Vagina (tissue), 2 donors: ENCODE results near the gene EPM2AIP1. TPM values are rescaled to one million over a fixed set of nuclear protein-coding genes. Genes with fewer than 3 reads are reported as not detected.

Experiments used
- DNase-seq, 2 donors: peaks; one replicate each; pipeline ENCODE4 v3.0.0-alpha.2; 2017; ENCODE audit errors: extremely low spot score in 2 of 2
- H3K27ac ChIP-seq: fragments of 200-600 bp; sonication (generic); one replicate; pipeline ENCODE4 v1.5.1; 2019
- H3K27me3 ChIP-seq: fragments of 200-600 bp; sonication (generic); one replicate; pipeline ENCODE4 v1.5.1; 2019
- H3K36me3 ChIP-seq, 2 donors: fragments of 200-600 bp; sonication (generic); one replicate each; pipeline ENCODE4 v1.5.1; 2017 to 2019
- H3K4me1 ChIP-seq: fragments of 200-600 bp; sonication (generic); one replicate; pipeline ENCODE4 v1.5.1; 2019
- H3K4me3 ChIP-seq, 2 donors: fragments of 200-600 bp; sonication (generic); 1 replicate in 1 of 2; 2 replicates in 1 of 2; pipeline ENCODE4 v1.5.1; 2016 to 2019
- H3K9me3 ChIP-seq: fragments of 200-600 bp; sonication (generic); one replicate; pipeline ENCODE4 v1.5.1; 2019
- CTCF ChIP-seq, 3 experiments: fragments of 450-650 bp in 2 of 3; fragments of 200-600 bp in 1 of 3; sonication (generic) in 1 of 3; IDR thresholded peaks; one replicate each; pipeline ENCODE4 v1.5.1; 2017 to 2019; ENCODE audit warnings: antibody characterized with exemption in 3 of 3, mild to moderate bottlenecking in 2 of 3, moderate library complexity in 2 of 3
- POLR2A ChIP-seq, 2 donors: fragments of 450-650 bp; IDR thresholded peaks; one replicate each; pipeline ENCODE4 v1.6.1; 2017; ENCODE audit warnings: antibody characterized with exemption in 2 of 2, mild to moderate bottlenecking in 2 of 2, moderate library complexity in 2 of 2
- POLR2AphosphoS5 ChIP-seq, 2 donors: sonication (generic); formaldehyde crosslinking; IDR thresholded peaks; one replicate each; pipeline ENCODE4 v1.9.0; 2017; ENCODE audit warnings: antibody characterized with exemption in 2 of 2, mild to moderate bottlenecking in 2 of 2, low read depth in 1 of 2; ENCODE audit not compliant: insufficient read depth in 1 of 2
- intact Hi-C: fragments of 100-400 bp; cut with DNase I; formaldehyde crosslinking; loops from one replicate; pipeline ENCODE4 v1.15.1; 2023
- total RNA-seq: library from RNA; depleted of rRNA; stranded (reverse); fragments of >200 nt; gene quantifications from one replicate; pipeline ENCODE4 v1.2.3, GENCODE V29; 2016

Gene EPM2AIP1
- total RNA-seq, 1 donor from 2014 or later = 10.8 TPM

- H3K4me3 ChIP-seq = peak overlapping the region; percentile 74 to 83
- peaks cover 0 to 22% of the 10 kb centered on the region in 2 donors for H3K36me3 ChIP-seq
- no peaks in the 10 kb centered on the region for H3K27me3 ChIP-seq
- intact Hi-C loops = loop anchor here (2.0 kb wide), 1 partner anchor 221 kb away; no protein-coding TSS in a partner anchor
- peaks cover 60% of the 10 kb centered on the region for H3K4me1 ChIP-seq
- peak overlapping the region; percentile 99 for H3K27ac ChIP-seq
- TF ChIP-seq POLR2A (IDR thresholded peaks at IDR 0.05) = no peak
- TF ChIP-seq CTCF (IDR thresholded peaks at IDR 0.05) = no peak
- TF ChIP-seq POLR2AphosphoS5 (IDR thresholded peaks at IDR 0.05; ENCODE audit: insufficient read depth in 1 of 2, low read depth in 1 of 2) = no peak
- peak in 1 of 2 donors; percentile 95 for DNase-seq
- H3K9me3 ChIP-seq = no peaks in the 10 kb centered on the region
Observed at GRCh38 chr3:36991923-36992805, 767 bp downstream of the EPM2AIP1 start.

- DNase-seq = no peak
- Histone ChIP-seq H3K4me1 (peaks cover 60% of the 10 kb centered on the region), H3K27me3 (no peaks in the 10 kb centered on the region), H3K27ac (peak overlapping the region; percentile 99), H3K9me3 (no peaks in the 10 kb centered on the region), H3K36me3 (peaks cover 0 to 23% of the 10 kb centered on the region in 2 donors), H3K4me3 (peak overlapping the region in 1 of 2 donors; percentile 74)
- TF ChIP-seq POLR2AphosphoS5 (IDR thresholded peaks at IDR 0.05; ENCODE audit: insufficient read depth in 1 of 2, low read depth in 1 of 2) = no peak
- no peak for TF ChIP-seq CTCF (IDR thresholded peaks at IDR 0.05)
- no peak for TF ChIP-seq POLR2A (IDR thresholded peaks at IDR 0.05)
- intact Hi-C loops = no loop called here
Observed at GRCh38 chr3:36991147-36991546, 1.8 kb downstream of the EPM2AIP1 start.

GRCh38 chr3:36989568-36989967 is 3.4 kb downstream of the EPM2AIP1 start:
- Histone ChIP-seq H3K36me3 (peaks cover 0 to 25% of the 10 kb centered on the region in 2 donors), H3K4me3 (peak overlapping the region in 1 of 2 donors; percentile 4), H3K9me3 (no peaks in the 10 kb centered on the region), H3K27ac (no peak overlapping the region), H3K4me1 (peaks cover 53% of the 10 kb centered on the region), H3K27me3 (no peaks in the 10 kb centered on the region)
- intact Hi-C loops = no loop called here
- no peak for DNase-seq
- no peak for TF ChIP-seq POLR2AphosphoS5 (IDR thresholded peaks at IDR 0.05; ENCODE audit: insufficient read depth in 1 of 2, low read depth in 1 of 2)
- no peak for TF ChIP-seq POLR2A (IDR thresholded peaks at IDR 0.05)
- TF ChIP-seq CTCF (IDR thresholded peaks at IDR 0.05) = no peak

- intact Hi-C loops = no loop called here
- no peak for DNase-seq
- Histone ChIP-seq H3K27ac (no peak overlapping the region), H3K36me3 (peaks cover 0 to 31% of the 10 kb centered on the region in 2 donors), H3K4me3 (no peak overlapping the region), H3K9me3 (no peaks in the 10 kb centered on the region), H3K4me1 (peaks cover 48% of the 10 kb centered on the region), H3K27me3 (no peaks in the 10 kb centered on the region)
- TF ChIP-seq CTCF (IDR thresholded peaks at IDR 0.05) = no peak
- no peak for TF ChIP-seq POLR2AphosphoS5 (IDR thresholded peaks at IDR 0.05; ENCODE audit: insufficient read depth in 1 of 2, low read depth in 1 of 2)
- no peak for TF ChIP-seq POLR2A (IDR thresholded peaks at IDR 0.05)
Observed at GRCh38 chr3:36989005-36989404, 3.9 kb downstream of the EPM2AIP1 start.

- TF ChIP-seq POLR2AphosphoS5 (IDR thresholded peaks at IDR 0.05; ENCODE audit: insufficient read depth in 1 of 2, low read depth in 1 of 2) (no peak), POLR2A (IDR thresholded peaks at IDR 0.05) (no peak), CTCF (IDR thresholded peaks at IDR 0.05) (no peak)
- Histone ChIP-seq H3K4me3 (no peak overlapping the region), H3K27ac (no peak overlapping the region), H3K4me1 (peaks cover 45% of the 10 kb centered on the region), H3K27me3 (no peaks in the 10 kb centered on the region), H3K9me3 (no peaks in the 10 kb centered on the region), H3K36me3 (peaks cover 0 to 37% of the 10 kb centered on the region in 2 donors)
- DNase-seq = no peak
- intact Hi-C loops = no loop called here
Observed at GRCh38 chr3:36988356-36988755, 4.6 kb downstream of the EPM2AIP1 start.
